ENCODE measurements around the gene PANK1. TPM values are rescaled to one million over a fixed set of nuclear protein-coding genes. Genes with fewer than 3 reads are reported as not detected.

PANK1 gene
- 6.0 TPM for total RNA-seq (ENCODE audit: insufficient read depth, low replicate concordance)

- DNase-seq (ENCODE audit: low spot score) = peak; percentile 92
Measured at GRCh38 chr10:89644967-89645741, at the start of gene PANK1. PANK1 (minus strand) TSS chr10:89645242; CDS start chr10:89644891, 351 bp downstream.

GRCh38 chr10:89693176-89693575 is 48.1 kb upstream of the PANK1 start:
- DNase-seq (ENCODE audit: low spot score) = no peak

DNA sequence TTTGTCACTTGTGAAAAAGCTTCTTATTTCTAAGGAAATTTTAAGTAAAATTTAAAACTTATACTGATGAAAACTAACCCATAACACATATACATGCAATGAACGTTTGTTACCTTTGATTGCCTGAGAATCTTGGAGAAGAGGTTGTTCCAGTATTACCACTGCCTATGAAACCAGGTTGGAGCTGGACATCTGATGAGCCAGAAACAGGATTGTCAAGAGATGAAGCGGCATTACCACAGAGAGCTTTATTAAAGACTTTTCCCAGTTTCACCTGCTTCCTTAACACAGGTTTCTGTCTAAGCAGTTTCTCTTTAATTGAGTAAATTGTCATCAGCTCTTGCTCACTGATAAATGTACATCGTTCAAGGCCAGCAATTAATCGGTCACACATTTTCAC is 47.4 kb upstream of the PANK1 start:
- no peak for DNase-seq (ENCODE audit: low spot score)

DNA sequence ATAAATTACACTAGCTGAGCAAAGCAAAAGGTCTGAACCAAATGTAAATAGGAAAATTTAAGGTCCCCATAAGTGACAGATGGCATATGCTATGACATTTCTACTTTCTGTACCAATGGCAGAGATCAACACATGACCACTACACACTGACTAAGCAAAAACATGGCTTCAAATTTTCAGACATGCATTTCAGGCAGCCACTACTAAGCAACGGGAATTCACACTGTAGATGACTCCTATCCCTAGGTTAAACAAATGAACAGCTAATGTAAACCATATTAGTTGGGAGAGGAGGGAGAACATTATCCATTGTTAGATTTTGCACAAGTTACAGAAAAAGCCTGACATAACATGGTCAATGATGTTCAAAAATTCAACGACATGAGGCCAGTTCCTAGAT is 45.0 kb upstream of the PANK1 start:
- DNase-seq (ENCODE audit: low spot score) = no peak

DNA sequence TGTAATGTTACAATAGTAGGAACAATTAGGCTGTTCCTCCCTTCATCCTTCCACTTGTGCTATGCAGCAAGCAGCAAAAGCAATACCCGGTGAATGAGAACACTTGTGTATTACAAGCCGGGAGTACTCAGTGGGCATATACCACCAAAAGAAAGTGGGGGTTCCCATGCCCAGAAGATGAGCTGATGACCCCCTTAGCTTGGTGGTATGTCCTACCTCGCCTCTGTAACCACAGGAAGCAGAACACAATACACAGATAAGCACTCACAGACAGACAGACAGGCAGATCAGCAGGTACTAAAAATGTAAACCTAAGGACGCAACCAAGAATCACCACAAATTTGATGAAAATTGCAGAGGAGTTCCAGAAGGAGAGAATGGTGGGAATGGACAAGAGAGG is 40.9 kb upstream of the PANK1 start:
- no peak for DNase-seq (ENCODE audit: low spot score)

GRCh38 chr10:89684604-89685003 is 39.6 kb upstream of the PANK1 start:
- DNase-seq (ENCODE audit: low spot score) = no peak

DNA sequence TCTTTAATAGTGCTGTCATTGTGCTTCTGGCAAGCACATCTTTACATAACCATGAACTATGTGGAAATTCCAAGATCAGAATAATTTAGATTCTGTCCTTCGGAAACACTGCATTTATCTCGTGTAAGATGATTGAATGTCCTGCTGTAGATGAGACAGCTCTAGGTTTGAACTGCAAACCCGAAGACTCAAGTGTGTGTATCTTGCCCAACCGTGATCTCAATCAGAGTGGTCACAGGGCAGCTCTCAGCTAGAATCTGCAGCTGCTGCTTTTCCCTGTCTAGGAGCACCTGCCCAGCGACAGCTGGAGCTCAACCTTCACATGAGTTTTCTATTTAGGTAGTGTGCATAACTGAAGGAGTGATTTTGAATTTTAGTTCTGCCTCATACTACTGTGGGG is 38.8 kb upstream of the PANK1 start:
- DNase-seq (ENCODE audit: low spot score) = no peak

DNA sequence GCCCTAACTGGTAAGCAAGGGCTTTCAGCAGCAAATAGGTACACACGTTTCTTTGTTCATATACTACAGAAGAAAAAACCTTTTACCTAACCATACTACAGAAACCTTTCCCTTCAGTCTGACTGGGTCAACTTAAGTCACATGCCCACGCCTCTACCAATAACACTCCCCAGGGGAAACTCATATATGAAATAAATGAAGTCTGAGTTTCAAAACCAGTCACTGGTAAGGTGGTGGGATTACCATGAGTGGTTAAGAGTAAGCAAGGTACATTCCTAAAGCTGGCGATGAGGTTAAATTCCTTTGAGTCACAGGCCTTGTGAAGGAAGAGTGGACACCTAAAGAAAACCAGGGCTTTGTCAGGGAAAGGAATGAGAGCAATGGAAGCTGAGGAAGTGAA is 34.9 kb upstream of the PANK1 start:
- DNase-seq (ENCODE audit: low spot score) = no peak

DNA sequence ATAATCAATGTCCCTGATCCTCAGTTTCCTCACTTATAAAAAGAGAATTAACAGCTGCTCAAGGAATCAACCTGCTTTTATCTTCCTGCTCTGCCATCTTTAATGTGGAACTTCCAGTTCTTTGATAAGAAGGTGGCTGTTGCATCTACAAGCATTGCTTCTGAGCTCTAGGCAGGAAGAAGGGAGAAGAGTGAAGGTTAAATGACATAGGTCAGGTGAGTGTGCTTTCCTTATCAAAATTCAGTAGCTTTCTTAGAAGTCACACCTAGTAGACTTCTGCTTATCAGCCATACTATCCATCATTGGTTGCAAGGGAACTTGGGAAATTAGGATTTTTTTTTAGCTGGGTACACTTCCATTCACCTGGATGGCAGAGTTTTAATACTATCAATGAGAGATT is 32.3 kb upstream of the PANK1 start:
- DNase-seq (ENCODE audit: low spot score) = no peak

DNA sequence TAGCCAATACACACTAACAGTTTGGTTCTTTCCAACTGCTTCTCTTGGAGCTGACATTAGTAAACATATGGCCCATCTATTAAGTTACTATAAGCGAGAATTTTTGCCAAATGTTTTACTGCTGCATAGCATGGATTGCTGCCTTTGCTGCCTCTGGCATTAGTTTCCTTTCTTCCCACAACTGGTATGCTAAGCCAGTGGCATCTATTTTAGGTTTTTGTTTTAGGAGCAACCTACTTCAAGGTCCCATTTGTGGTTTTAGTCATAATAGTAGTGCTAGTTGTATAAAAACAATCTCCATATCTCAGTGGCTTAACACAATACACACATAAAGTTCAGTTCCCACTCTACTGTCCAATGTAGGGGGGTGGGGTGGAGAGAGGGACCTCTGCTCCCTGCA is 25.9 kb upstream of the PANK1 start:
- no peak for DNase-seq (ENCODE audit: low spot score)

- no peak for DNase-seq (ENCODE audit: low spot score)
Measured at GRCh38 chr10:89669985-89670384, 24.9 kb upstream of the PANK1 start.

GRCh38 chr10:89668386-89669071 is 23.5 kb upstream of the PANK1 start:
- no peak for DNase-seq (ENCODE audit: low spot score)

GRCh38 chr10:89666138-89666537 is 21.1 kb upstream of the PANK1 start:
- DNase-seq (ENCODE audit: low spot score) = no peak

DNA sequence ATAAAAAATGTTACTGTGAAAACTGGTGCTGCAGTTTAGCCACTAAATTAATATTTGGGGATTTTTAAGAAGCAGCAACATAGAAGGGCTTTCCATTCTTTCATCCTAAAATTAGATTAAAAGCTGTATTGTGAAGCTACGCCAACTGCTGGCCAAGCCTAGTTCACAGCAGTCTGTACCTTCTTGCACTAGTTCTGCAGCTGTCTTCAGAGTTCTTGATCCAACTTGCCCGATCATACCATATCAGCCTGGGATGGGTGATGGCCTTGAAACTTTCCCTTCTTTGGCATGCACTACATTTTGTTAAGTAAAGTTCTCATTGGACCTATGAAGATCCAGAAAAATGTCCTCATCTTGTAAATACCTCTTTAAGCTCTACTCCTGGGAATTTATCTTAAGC is 20.3 kb upstream of the PANK1 start:
- peak; percentile 30 for DNase-seq (ENCODE audit: low spot score)

- no peak for DNase-seq (ENCODE audit: low spot score)
Measured at GRCh38 chr10:89664203-89664602, 19.2 kb upstream of the PANK1 start.

GRCh38 chr10:89663144-89663543 is 18.1 kb upstream of the PANK1 start:
- DNase-seq (ENCODE audit: low spot score) = no peak

GRCh38 chr10:89662596-89662995 is 17.6 kb upstream of the PANK1 start:
- no peak for DNase-seq (ENCODE audit: low spot score)

GRCh38 chr10:89659143-89660131 is 14.4 kb upstream of the PANK1 start:
- DNase-seq (ENCODE audit: low spot score) = peak; percentile 31

DNA sequence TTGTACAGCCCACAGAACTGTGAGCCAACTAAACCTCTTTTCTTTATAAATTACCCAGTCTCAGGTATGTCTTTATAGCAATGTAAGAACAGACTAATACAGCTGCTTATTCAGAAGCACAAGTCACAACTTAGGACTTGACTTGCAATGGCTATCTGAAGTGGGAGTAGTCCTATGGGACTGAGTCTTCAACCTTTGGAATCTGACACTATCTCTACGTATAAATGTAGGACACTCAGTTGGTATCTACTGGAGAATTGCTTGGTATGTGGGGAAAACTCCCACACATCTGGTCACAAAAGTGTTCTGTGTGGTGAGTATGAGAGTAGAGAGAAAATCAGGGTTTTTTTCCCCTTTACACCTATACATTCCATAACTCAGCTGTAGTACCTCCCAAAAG is 12.3 kb upstream of the PANK1 start:
- no peak for DNase-seq (ENCODE audit: low spot score)

GRCh38 chr10:89655722-89656121 is 10.7 kb upstream of the PANK1 start:
- no peak for DNase-seq (ENCODE audit: low spot score)

GRCh38 chr10:89653410-89653869 is 8.4 kb upstream of the PANK1 start:
- no peak for DNase-seq (ENCODE audit: low spot score)

DNA sequence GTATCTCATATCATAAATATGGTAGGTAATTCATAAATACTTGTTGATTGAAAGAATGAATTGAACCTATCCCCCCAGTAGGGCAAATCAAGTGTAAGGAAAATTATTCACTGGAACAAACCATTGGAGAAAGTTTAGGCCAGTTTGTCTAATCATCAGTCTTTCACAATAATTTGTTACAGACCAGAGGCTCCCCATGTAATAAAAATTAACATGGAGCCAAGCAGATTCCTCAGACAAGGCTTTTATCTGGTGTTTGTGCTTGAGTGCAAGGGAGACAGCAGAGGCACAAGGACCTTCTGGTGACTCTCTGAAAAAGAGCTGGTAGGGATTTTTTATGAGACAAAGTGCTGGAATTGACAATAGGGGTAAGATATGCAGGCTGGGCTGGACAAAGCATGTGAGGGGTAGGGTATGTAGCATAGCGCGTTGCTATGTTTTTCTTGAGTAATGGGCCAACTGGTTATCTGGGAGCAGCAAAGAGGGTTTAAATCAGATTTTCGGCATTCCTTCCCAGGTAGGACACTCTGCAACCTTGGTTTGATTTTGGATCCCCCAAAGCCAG is 7.8 kb upstream of the PANK1 start:
- no peak for DNase-seq (ENCODE audit: low spot score)

All from umbilical cord (tissue), 2 donors.